HepG2 (cell line): ENCODE results near the gene KDM6B. TPM values are rescaled to one million over a fixed set of nuclear protein-coding genes. Genes with fewer than 3 reads are reported as not detected.
A peak's percentile ranks its signal among the peaks of the same experiment; 100 is the strongest.

Experiments
- GATAD1 ChIP-seq: IDR thresholded peaks from 2 replicates; pipeline ENCODE4 v1.6.1; 2016; ENCODE audit warnings: missing genetic modification reagents, missing compliant biosample characterization
- KDM5A ChIP-seq: fragments of 200-600 bp; sonication (generic); IDR thresholded peaks from 2 replicates; pipeline ENCODE4 v1.7.0; 2018; ENCODE audit warnings: antibody characterized with exemption, mild to moderate bottlenecking, low read length, borderline replicate concordance
- KLF9 ChIP-seq: IDR thresholded peaks from 2 replicates; pipeline ENCODE4 v1.6.1; 2016; ENCODE audit warnings: low read depth
- MEF2D ChIP-seq: sonication (generic); formaldehyde crosslinking; IDR thresholded peaks from 2 replicates; pipeline ENCODE4 v1.5.1; 2020; ENCODE audit warnings: mild to moderate bottlenecking, missing genetic modification reagents
- NFKB2 ChIP-seq: sonication (generic); formaldehyde crosslinking; IDR thresholded peaks from 2 replicates; pipeline ENCODE4 v1.4.0; 2020; ENCODE audit warnings: missing genetic modification reagents, borderline replicate concordance
- NFYC ChIP-seq: IDR thresholded peaks from 2 replicates; pipeline ENCODE4 v1.6.1; 2016; ENCODE audit warnings: missing genetic modification reagents, missing compliant biosample characterization
- NPAS2 ChIP-seq: sonication (generic); formaldehyde crosslinking; IDR thresholded peaks from 2 replicates; pipeline ENCODE4 v1.8.0; 2022; ENCODE audit warnings: mild to moderate bottlenecking, missing genetic modification reagents, borderline replicate concordance
- NR3C1 ChIP-seq: sonication (generic); formaldehyde crosslinking; IDR thresholded peaks from 2 replicates; pipeline ENCODE4 v1.4.0; 2020; ENCODE audit warnings: missing genetic modification reagents
- SYNCRIP ChIP-seq: fragments of 200-400 bp; formaldehyde crosslinking; IDR thresholded peaks from 2 replicates; pipeline ENCODE4 v1.6.1; 2018; ENCODE audit warnings: mild to moderate bottlenecking, low read depth, low read length; ENCODE audit not compliant: insufficient read depth
- ZFAT ChIP-seq: sonication (generic); formaldehyde crosslinking; conservative IDR thresholded peaks from 2 replicates; pipeline ENCODE4 v1.8.1; 2023; ENCODE audit warnings: missing genetic modification reagents, inconsistent platforms
- ZFP36 ChIP-seq: fragments of 150-350 bp; IDR thresholded peaks from 2 replicates; pipeline ENCODE4 v1.6.1; 2018; ENCODE audit warnings: borderline replicate concordance, low read length, low read depth; ENCODE audit not compliant: partially characterized antibody
- ZNF441 ChIP-seq: sonication (generic); formaldehyde crosslinking; IDR thresholded peaks from 2 replicates; pipeline ENCODE4 v1.7.0; 2021; ENCODE audit warnings: missing genetic modification reagents, borderline replicate concordance
- ZNF678 ChIP-seq: sonication (generic); formaldehyde crosslinking; IDR thresholded peaks from 2 replicates; pipeline ENCODE4 v1.4.0; 2020; ENCODE audit warnings: mild to moderate bottlenecking, missing genetic modification reagents
- ZNF772 ChIP-seq: sonication (generic); formaldehyde crosslinking; IDR thresholded peaks from 2 replicates; pipeline ENCODE4 v1.5.0; 2020; ENCODE audit warnings: mild to moderate bottlenecking, missing genetic modification reagents
- polyA plus RNA-seq, 8 experiments: library from polyadenylated mRNA; depleted of rRNA in 3 of 8; stranded (reverse) in 7 of 8; unstranded in 1 of 8; fragments of >200 nt; fragmentation: Illumina TruSeq in 4 of 8; extraction: Trizol in 4 of 8; gene quantifications; 2 replicates each; pipeline versions ENCODE4 v1.2.1 to v1.2.3, GENCODE V29; 2011 to 2016; ENCODE audit warnings: low read depth in 4 of 8, missing spikeins in 1 of 8, mixed read lengths in 1 of 8; ENCODE audit not compliant: insufficient read depth in 1 of 8
- total RNA-seq, 5 experiments: library from RNA; depleted of rRNA; stranded (reverse); fragments of >200 nt; fragmentation: Illumina TruSeq; extraction: Trizol; gene quantifications; 2 replicates each; pipeline ENCODE4 v1.2.3, GENCODE V29; 2016; ENCODE audit warnings: low read depth in 1 of 5
- TF ChIP-seq, protein P1 (sequence below): sonication (generic); IDR thresholded peaks from 2 replicates; pipeline ENCODE4 v1.6.1; 2016; ENCODE audit warnings: low read depth, borderline replicate concordance
- TF ChIP-seq, protein P2 (sequence below): sonication (generic); formaldehyde crosslinking; IDR thresholded peaks from 2 replicates; pipeline ENCODE4 v1.4.0; 2020; ENCODE audit warnings: missing genetic modification reagents, mild to moderate bottlenecking, borderline replicate concordance
- TF ChIP-seq, protein P3 (sequence below): sonication (generic); formaldehyde crosslinking; IDR thresholded peaks from 2 replicates; pipeline ENCODE4 v1.5.0; 2020; ENCODE audit warnings: missing genetic modification reagents
- TF ChIP-seq, protein P4 (sequence below), 2 experiments: sonication (generic) in 1 of 2; formaldehyde crosslinking in 1 of 2; IDR thresholded peaks; 2 replicates each; pipeline versions ENCODE4 v1.4.0 to v1.6.1; 2018 to 2020; ENCODE audit warnings: missing genetic modification reagents in 2 of 2, borderline replicate concordance in 1 of 2, low read depth in 1 of 2, mild to moderate bottlenecking in 1 of 2, missing biosample characterization in 1 of 2
- TF ChIP-seq, protein P5 (sequence below): sonication (generic); formaldehyde crosslinking; IDR thresholded peaks from 2 replicates; pipeline ENCODE4 v1.9.0; 2021; ENCODE audit warnings: missing genetic modification reagents, borderline replicate concordance

The KDM6B gene
- total and polyA plus RNA-seq, 2 of the 13 experiments (the other 11 are each of a cell fraction or from before 2014, with no cell fraction given): 1.3 to 2.1 TPM

DNA sequence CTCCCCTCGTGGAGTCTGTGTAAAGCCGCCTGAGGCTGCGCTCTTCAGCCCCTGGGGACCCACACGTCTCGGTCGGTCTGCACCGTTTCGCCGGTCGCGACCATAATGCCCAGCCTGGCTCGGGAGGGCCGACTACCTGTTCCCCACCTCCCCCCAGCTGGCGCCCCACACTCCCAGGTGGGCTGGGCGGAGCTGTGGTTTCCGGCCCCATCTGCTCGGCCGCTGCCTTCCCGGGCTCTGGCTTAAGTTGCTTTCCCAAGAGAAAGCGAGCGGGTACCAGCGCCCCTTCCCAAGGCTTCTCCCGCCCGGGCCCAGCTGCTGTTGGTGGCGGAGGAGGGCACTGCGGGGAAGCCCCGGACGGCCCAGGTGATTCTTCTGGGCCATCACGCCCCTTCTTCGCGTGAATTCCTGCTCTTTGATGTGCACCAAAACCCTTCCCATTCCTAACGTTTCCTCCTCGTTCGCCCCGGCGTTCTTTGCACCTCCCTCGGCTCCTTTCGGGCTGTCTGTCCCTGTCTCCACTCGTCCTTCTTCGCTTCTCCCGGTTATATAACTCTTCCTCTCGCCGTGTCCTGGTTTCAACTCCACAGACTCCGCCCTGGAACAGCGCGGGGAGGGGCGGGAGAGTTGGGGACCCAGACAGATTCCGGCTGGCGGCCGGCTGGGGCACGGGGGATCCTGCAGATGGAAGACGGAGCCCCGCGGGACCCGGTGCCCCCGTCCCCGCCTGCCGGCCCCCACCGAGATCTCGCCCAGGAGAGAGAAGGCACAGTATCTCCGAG is 2.0 kb downstream of the KDM6B start (continued):
- TF ChIP-seq ZNF441 (CRISPR knock-in tag) (peak; percentile 26), KDM5A (peak; percentile 57), ZNF772 (CRISPR knock-in tag) (no peak), NR3C1 (CRISPR knock-in tag) (no peak), NPAS2 (CRISPR knock-in tag) (no peak; the same call in 1 of the 2 replicates), NFYC (CRISPR knock-in tag) (no peak), ZFP36 (no peak), NFKB2 (CRISPR knock-in tag) (no peak; the same call in 1 of the 2 replicates), GATAD1 (CRISPR knock-in tag) (no peak), MEF2D (CRISPR knock-in tag) (no peak), ZNF678 (CRISPR knock-in tag) (no peak), KLF9 (CRISPR knock-in tag) (no peak), SYNCRIP (no peak), ZFAT (CRISPR knock-in tag) (no peak)
- TF ChIP-seq, protein P1, sequence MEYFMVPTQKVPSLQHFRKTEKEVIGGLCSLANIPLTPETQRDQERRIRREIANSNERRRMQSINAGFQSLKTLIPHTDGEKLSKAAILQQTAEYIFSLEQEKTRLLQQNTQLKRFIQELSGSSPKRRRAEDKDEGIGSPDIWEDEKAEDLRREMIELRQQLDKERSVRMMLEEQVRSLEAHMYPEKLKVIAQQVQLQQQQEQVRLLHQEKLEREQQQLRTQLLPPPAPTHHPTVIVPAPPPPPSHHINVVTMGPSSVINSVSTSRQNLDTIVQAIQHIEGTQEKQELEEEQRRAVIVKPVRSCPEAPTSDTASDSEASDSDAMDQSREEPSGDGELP: no peak
- TF ChIP-seq, protein P2, sequence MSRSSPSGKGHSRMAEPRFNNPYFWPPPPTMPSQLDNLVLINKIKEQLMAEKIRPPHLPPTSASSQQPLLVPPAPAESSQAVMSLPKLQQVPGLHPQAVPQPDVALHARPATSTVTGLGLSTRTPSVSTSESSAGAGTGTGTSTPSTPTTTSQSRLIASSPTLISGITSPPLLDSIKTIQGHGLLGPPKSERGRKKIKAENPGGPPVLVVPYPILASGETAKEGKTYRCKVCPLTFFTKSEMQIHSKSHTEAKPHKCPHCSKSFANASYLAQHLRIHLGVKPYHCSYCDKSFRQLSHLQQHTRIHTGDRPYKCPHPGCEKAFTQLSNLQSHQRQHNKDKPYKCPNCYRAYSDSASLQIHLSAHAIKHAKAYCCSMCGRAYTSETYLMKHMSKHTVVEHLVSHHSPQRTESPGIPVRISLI (CRISPR knock-in tag): no peak
- TF ChIP-seq, protein P3, sequence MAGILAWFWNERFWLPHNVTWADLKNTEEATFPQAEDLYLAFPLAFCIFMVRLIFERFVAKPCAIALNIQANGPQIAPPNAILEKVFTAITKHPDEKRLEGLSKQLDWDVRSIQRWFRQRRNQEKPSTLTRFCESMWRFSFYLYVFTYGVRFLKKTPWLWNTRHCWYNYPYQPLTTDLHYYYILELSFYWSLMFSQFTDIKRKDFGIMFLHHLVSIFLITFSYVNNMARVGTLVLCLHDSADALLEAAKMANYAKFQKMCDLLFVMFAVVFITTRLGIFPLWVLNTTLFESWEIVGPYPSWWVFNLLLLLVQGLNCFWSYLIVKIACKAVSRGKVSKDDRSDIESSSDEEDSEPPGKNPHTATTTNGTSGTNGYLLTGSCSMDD (CRISPR knock-in tag): no peak
- TF ChIP-seq, protein P4, sequence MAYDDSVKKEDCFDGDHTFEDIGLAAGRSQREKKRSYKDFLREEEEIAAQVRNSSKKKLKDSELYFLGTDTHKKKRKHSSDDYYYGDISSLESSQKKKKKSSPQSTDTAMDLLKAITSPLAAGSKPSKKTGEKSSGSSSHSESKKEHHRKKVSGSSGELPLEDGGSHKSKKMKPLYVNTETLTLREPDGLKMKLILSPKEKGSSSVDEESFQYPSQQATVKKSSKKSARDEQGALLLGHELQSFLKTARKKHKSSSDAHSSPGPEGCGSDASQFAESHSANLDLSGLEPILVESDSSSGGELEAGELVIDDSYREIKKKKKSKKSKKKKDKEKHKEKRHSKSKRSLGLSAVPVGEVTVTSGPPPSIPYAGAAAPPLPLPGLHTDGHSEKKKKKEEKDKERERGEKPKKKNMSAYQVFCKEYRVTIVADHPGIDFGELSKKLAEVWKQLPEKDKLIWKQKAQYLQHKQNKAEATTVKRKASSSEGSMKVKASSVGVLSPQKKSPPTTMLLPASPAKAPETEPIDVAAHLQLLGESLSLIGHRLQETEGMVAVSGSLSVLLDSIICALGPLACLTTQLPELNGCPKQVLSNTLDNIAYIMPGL (CRISPR knock-in tag; IDR thresholded peaks at IDR 0.05; ENCODE audit: borderline replicate concordance in 1 of 2, low read depth in 1 of 2): peak in 1 of 2 experiments; percentile 57; a peak in 2 of 4 replicates
- TF ChIP-seq, protein P5, sequence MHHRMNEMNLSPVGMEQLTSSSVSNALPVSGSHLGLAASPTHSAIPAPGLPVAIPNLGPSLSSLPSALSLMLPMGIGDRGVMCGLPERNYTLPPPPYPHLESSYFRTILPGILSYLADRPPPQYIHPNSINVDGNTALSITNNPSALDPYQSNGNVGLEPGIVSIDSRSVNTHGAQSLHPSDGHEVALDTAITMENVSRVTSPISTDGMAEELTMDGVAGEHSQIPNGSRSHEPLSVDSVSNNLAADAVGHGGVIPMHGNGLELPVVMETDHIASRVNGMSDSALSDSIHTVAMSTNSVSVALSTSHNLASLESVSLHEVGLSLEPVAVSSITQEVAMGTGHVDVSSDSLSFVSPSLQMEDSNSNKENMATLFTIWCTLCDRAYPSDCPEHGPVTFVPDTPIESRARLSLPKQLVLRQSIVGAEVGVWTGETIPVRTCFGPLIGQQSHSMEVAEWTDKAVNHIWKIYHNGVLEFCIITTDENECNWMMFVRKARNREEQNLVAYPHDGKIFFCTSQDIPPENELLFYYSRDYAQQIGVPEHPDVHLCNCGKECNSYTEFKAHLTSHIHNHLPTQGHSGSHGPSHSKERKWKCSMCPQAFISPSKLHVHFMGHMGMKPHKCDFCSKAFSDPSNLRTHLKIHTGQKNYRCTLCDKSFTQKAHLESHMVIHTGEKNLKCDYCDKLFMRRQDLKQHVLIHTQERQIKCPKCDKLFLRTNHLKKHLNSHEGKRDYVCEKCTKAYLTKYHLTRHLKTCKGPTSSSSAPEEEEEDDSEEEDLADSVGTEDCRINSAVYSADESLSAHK (CRISPR knock-in tag): no peak
